HFF-Myc (cell line): ENCODE results near the gene MRPS31.

Source experiments
- DNase-seq: peaks from one replicate; pipeline ENCODE4 v3.0.0-alpha.2; 2011; ENCODE audit warnings: low read depth; ENCODE audit errors: extremely low read depth
- H3K4me3 ChIP-seq: replicated peaks from 2 replicates; pipeline ENCODE4 v1.5.1; 2011; ENCODE audit warnings: low read depth, mild to moderate bottlenecking, control low read depth, low read length
- TF ChIP-seq, protein P1 (sequence below): IDR thresholded peaks from 2 replicates; pipeline ENCODE4 v1.5.1; 2012; ENCODE audit warnings: mild to moderate bottlenecking, low read depth, low read length, control low read depth; ENCODE audit errors: missing control alignments

Gene MRPS31

GRCh38 chr13:40682449-40683240 lies 88.3 kb downstream of the MRPS31 start:
- DNase-seq = no peak
- TF ChIP-seq, protein P1, sequence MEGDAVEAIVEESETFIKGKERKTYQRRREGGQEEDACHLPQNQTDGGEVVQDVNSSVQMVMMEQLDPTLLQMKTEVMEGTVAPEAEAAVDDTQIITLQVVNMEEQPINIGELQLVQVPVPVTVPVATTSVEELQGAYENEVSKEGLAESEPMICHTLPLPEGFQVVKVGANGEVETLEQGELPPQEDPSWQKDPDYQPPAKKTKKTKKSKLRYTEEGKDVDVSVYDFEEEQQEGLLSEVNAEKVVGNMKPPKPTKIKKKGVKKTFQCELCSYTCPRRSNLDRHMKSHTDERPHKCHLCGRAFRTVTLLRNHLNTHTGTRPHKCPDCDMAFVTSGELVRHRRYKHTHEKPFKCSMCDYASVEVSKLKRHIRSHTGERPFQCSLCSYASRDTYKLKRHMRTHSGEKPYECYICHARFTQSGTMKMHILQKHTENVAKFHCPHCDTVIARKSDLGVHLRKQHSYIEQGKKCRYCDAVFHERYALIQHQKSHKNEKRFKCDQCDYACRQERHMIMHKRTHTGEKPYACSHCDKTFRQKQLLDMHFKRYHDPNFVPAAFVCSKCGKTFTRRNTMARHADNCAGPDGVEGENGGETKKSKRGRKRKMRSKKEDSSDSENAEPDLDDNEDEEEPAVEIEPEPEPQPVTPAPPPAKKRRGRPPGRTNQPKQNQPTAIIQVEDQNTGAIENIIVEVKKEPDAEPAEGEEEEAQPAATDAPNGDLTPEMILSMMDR = no peak
- H3K4me3 ChIP-seq = no peak overlapping the region

DNA sequence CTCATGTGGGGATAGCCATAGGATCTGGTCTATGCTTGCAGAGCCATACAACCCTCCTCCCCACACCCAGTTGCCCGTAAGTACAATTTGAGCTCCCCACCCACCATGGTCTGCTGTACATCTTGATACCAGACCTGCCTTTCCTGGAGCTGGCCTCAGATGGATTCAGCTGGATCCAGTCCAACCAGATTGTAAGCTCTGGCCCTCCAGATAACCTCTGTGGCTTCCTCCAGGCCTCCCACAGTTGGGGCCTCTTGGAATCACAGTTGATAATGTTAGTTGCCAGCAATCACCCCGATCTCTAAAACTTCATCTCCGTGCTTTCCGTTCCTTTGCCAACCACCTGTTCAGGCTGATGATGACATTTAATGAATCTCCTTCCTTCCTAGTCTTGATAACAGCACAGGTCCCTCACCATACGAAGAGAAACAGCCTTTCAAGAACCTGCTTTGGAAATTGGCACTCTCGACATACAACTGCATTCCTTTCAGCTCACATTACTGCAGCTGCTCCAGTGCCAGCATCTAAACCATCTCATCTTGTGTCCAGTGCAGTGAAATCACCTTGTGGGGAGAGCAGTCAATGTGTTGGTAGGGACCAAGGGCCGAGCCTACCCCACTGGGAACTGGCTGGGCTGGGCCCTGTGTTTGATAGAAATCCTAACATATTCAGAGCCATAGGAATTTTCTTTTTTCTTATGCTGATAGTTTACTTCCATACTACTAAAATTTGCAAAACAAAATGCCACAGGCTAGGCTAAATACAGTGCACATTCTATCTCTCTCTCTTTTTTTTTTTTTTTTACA lies 89.4 kb downstream of the MRPS31 start:
- DNase-seq = no peak
- TF ChIP-seq, protein P1 = no peak
- H3K4me3 ChIP-seq = no peak overlapping the region

GRCh38 chr13:40680659-40681323 lies 90.2 kb downstream of the MRPS31 start:
- no peak overlapping the region for H3K4me3 ChIP-seq
- no peak for DNase-seq
- TF ChIP-seq, protein P1 = no peak

DNA sequence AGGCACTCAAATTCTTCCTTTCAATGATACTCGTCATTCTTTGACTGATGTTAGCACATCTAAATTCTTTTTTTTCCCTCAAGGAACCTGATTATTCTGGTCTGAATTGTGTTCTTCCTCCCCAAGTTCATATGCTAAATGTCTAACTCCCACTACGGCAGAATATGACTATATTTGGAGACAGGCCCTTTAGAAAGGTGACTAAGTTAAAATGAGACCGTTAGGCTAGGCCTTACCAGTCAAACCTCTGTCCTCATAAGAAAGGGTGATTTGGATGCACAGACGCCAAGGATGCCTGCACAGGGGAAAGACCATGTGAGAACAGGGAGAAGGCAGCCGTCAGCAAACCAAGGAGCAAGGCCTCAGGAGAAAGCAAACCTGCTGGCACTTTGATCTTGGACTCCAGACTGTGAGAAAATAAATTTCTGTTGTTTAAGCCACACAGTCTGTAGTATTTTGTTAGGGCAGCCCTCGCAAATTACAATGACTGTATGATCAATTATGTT lies 91.5 kb downstream of the MRPS31 start:
- TF ChIP-seq, protein P1 = no peak
- DNase-seq = no peak
- no peak overlapping the region for H3K4me3 ChIP-seq
